HepG2 (cell line): ENCODE data around the gene HCK. TPM values are rescaled to one million over a fixed set of nuclear protein-coding genes. Genes with fewer than 3 reads are reported as not detected.

Experiments
- FOXP1 ChIP-seq, 2 experiments: fragments of 450-650 bp in 1 of 2; IDR thresholded peaks; 2 replicates each; pipeline ENCODE4 v1.6.1; 2017 to 2018; ENCODE audit warnings: antibody characterized with exemption in 1 of 2
- GTF3A ChIP-seq: sonication (generic); formaldehyde crosslinking; conservative IDR thresholded peaks from 2 replicates; pipeline ENCODE4 v1.4.0; 2020; ENCODE audit warnings: mild to moderate bottlenecking, missing genetic modification reagents
- KAT2B ChIP-seq: fragments of 150-350 bp; IDR thresholded peaks from 2 replicates; pipeline ENCODE4 v1.6.1; 2014; ENCODE audit warnings: low read depth, low read length, borderline replicate concordance
- MAZ ChIP-seq, 2 experiments: sonication (generic) in 1 of 2; formaldehyde crosslinking in 1 of 2; IDR thresholded peaks; 2 replicates each; pipeline versions ENCODE4 v1.5.0 to v1.6.1; 2012 to 2020; ENCODE audit warnings: low read depth in 2 of 2, mild to moderate bottlenecking in 2 of 2, borderline replicate concordance in 1 of 2, improper control_type of control experiment in 1 of 2, low read length in 1 of 2, missing genetic modification reagents in 1 of 2, moderate library complexity in 1 of 2
- NFE2L1 ChIP-seq: sonication (generic); formaldehyde crosslinking; IDR thresholded peaks from 2 replicates; pipeline ENCODE4 v1.4.0; 2020; ENCODE audit warnings: missing genetic modification reagents, mild to moderate bottlenecking, borderline replicate concordance
- PHF8 ChIP-seq: sonication (generic); formaldehyde crosslinking; IDR thresholded peaks from 2 replicates; pipeline ENCODE4 v1.5.0; 2020; ENCODE audit warnings: missing genetic modification reagents
- RARG ChIP-seq: sonication (generic); formaldehyde crosslinking; IDR thresholded peaks from 2 replicates; pipeline ENCODE4 v1.4.0; 2020; ENCODE audit warnings: low read depth, mild to moderate bottlenecking, missing genetic modification reagents
- RXRB ChIP-seq: IDR thresholded peaks from 2 replicates; pipeline ENCODE4 v1.6.1; 2016; ENCODE audit warnings: borderline replicate concordance, missing genetic modification reagents, missing compliant biosample characterization
- SAP130 ChIP-seq: IDR thresholded peaks from 2 replicates; pipeline ENCODE4 v1.6.1; 2016; ENCODE audit warnings: low read depth
- SOX5 ChIP-seq: IDR thresholded peaks from 2 replicates; pipeline ENCODE4 v1.6.1; 2016; ENCODE audit warnings: borderline replicate concordance
- ZFP36L2 ChIP-seq: sonication (generic); formaldehyde crosslinking; IDR thresholded peaks from 2 replicates; pipeline ENCODE4 v1.4.0; 2020; ENCODE audit warnings: missing genetic modification reagents
- ZNF207 ChIP-seq: fragments of 450-650 bp; IDR thresholded peaks from 2 replicates; pipeline ENCODE4 v1.6.1; 2016; ENCODE audit warnings: antibody characterized with exemption, borderline replicate concordance
- ZNF30 ChIP-seq: sonication (generic); formaldehyde crosslinking; IDR thresholded peaks from 2 replicates; pipeline ENCODE4 v1.5.0; 2020; ENCODE audit warnings: mild to moderate bottlenecking, missing genetic modification reagents
- ZNF317 ChIP-seq: sonication (generic); formaldehyde crosslinking; IDR thresholded peaks from 2 replicates; pipeline ENCODE4 v1.5.0; 2020; ENCODE audit warnings: mild to moderate bottlenecking, missing genetic modification reagents
- ZNF382 ChIP-seq: sonication (generic); formaldehyde crosslinking; IDR thresholded peaks from 2 replicates; pipeline ENCODE4 v1.5.0; 2020; ENCODE audit warnings: missing genetic modification reagents, mild to moderate bottlenecking, borderline replicate concordance
- ZNF670 ChIP-seq: sonication (generic); formaldehyde crosslinking; IDR thresholded peaks from 2 replicates; pipeline ENCODE4 v1.8.0; 2022; ENCODE audit warnings: mild to moderate bottlenecking, missing genetic modification reagents, borderline replicate concordance
- ZNF7 ChIP-seq: IDR thresholded peaks from 2 replicates; pipeline ENCODE4 v1.6.1; 2016; ENCODE audit warnings: missing biosample characterization, missing genetic modification reagents
- ZNF891 ChIP-seq: sonication (generic); formaldehyde crosslinking; IDR thresholded peaks from 2 replicates; pipeline ENCODE4 v1.5.0; 2020; ENCODE audit warnings: mild to moderate bottlenecking, missing genetic modification reagents
- polyA plus RNA-seq, 8 experiments: library from polyadenylated mRNA; depleted of rRNA in 3 of 8; stranded (reverse) in 7 of 8; unstranded in 1 of 8; fragments of >200 nt; fragmentation: Illumina TruSeq in 4 of 8; extraction: Trizol in 4 of 8; gene quantifications; 2 replicates each; pipeline versions ENCODE4 v1.2.1 to v1.2.3, GENCODE V29; 2011 to 2016; ENCODE audit warnings: low read depth in 4 of 8, missing spikeins in 1 of 8, mixed read lengths in 1 of 8; ENCODE audit not compliant: insufficient read depth in 1 of 8
- total RNA-seq, 5 experiments: library from RNA; depleted of rRNA; stranded (reverse); fragments of >200 nt; fragmentation: Illumina TruSeq; extraction: Trizol; gene quantifications; 2 replicates each; pipeline ENCODE4 v1.2.3, GENCODE V29; 2016; ENCODE audit warnings: low read depth in 1 of 5
- TF ChIP-seq, protein P1 (sequence below): IDR thresholded peaks from 2 replicates; pipeline ENCODE4 v1.6.1; 2018; ENCODE audit warnings: missing genetic modification reagents, mild to moderate bottlenecking, missing compliant biosample characterization
- TF ChIP-seq, protein P2 (sequence below): sonication (generic); formaldehyde crosslinking; IDR thresholded peaks from 2 replicates; pipeline ENCODE4 v1.8.0; 2022; ENCODE audit warnings: mild to moderate bottlenecking, missing genetic modification reagents, moderate library complexity
- TF ChIP-seq, protein P3 (sequence below): sonication (generic); formaldehyde crosslinking; IDR thresholded peaks from 2 replicates; pipeline ENCODE4 v1.4.0; 2020; ENCODE audit warnings: mild to moderate bottlenecking, low read depth, missing genetic modification reagents
- TF ChIP-seq, protein P4 (sequence below): sonication (generic); formaldehyde crosslinking; IDR thresholded peaks from 2 replicates; pipeline ENCODE4 v1.8.1; 2023; ENCODE audit warnings: mild to moderate bottlenecking, moderate library complexity, missing genetic modification reagents
- TF ChIP-seq, protein P5 (sequence below): IDR thresholded peaks from 2 replicates; pipeline ENCODE4 v1.6.1; 2016; ENCODE audit warnings: low read depth, borderline replicate concordance
- TF ChIP-seq, protein P6 (sequence below): sonication (generic); formaldehyde crosslinking; IDR thresholded peaks from 2 replicates; pipeline ENCODE4 v1.4.0; 2020; ENCODE audit warnings: missing genetic modification reagents

Gene HCK
- total and polyA plus RNA-seq, 2 of the 13 experiments (the other 11 are each of a cell fraction or from before 2014, with no cell fraction given): 0.04 TPM; not detected in 1

DNA sequence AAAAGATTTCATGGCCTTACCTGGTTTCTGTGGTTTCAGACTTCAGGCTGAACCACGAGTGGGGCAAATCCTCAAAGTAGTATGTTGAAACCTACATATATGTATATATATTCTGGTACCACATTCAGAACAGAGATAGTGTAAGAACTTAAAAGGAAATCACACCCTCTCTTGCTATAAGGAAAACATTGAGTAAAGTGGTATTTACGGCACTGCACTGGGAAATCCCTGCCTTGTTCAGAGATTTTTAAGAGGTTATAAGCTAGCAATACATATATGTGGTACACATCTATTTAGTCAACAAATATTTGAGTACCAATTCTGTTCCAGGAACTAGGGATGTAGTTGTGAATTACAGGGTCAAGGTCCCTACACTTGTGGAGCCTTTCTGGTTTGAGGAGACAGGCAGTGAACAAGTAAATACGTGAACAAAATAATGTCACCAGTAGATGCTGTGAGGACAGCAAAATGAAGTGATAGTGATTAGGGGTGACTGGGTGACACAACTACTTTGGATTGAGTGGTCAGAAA, 59.2 kb downstream of the HCK start (continued):
- no peak for TF ChIP-seq NFE2L1 (CRISPR knock-in tag)
- TF ChIP-seq ZNF670 (CRISPR knock-in tag): no peak
- TF ChIP-seq ZFP36L2: no peak
- no peak for TF ChIP-seq ZNF30 (CRISPR knock-in tag)
- TF ChIP-seq, protein P1, sequence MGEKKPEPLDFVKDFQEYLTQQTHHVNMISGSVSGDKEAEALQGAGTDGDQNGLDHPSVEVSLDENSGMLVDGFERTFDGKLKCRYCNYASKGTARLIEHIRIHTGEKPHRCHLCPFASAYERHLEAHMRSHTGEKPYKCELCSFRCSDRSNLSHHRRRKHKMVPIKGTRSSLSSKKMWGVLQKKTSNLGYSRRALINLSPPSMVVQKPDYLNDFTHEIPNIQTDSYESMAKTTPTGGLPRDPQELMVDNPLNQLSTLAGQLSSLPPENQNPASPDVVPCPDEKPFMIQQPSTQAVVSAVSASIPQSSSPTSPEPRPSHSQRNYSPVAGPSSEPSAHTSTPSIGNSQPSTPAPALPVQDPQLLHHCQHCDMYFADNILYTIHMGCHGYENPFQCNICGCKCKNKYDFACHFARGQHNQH (CRISPR knock-in tag): no peak
- TF ChIP-seq ZNF7 (CRISPR knock-in tag): no peak
- TF ChIP-seq ZNF891 (CRISPR knock-in tag): no peak
- TF ChIP-seq, protein P2, sequence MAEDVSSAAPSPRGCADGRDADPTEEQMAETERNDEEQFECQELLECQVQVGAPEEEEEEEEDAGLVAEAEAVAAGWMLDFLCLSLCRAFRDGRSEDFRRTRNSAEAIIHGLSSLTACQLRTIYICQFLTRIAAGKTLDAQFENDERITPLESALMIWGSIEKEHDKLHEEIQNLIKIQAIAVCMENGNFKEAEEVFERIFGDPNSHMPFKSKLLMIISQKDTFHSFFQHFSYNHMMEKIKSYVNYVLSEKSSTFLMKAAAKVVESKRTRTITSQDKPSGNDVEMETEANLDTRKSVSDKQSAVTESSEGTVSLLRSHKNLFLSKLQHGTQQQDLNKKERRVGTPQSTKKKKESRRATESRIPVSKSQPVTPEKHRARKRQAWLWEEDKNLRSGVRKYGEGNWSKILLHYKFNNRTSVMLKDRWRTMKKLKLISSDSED (CRISPR knock-in tag): no peak
- TF ChIP-seq ZNF382 (CRISPR knock-in tag): no peak
- no peak for TF ChIP-seq GTF3A
- no peak for TF ChIP-seq KAT2B
- no peak for TF ChIP-seq ZNF317 (CRISPR knock-in tag)
- TF ChIP-seq, protein P3, sequence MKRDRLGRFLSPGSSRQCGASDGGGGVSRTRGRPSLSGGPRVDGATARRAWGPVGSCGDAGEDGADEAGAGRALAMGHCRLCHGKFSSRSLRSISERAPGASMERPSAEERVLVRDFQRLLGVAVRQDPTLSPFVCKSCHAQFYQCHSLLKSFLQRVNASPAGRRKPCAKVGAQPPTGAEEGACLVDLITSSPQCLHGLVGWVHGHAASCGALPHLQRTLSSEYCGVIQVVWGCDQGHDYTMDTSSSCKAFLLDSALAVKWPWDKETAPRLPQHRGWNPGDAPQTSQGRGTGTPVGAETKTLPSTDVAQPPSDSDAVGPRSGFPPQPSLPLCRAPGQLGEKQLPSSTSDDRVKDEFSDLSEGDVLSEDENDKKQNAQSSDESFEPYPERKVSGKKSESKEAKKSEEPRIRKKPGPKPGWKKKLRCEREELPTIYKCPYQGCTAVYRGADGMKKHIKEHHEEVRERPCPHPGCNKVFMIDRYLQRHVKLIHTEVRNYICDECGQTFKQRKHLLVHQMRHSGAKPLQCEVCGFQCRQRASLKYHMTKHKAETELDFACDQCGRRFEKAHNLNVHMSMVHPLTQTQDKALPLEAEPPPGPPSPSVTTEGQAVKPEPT (CRISPR knock-in tag): no peak
- no peak for TF ChIP-seq FOXP1 (IDR thresholded peaks at IDR 0.05)
- 0 out of 2 replicates have a peak, but pooled peaks have one; percentile 33 for TF ChIP-seq FOXP1 (CRISPR knock-in tag; IDR thresholded peaks at IDR 0.05)
- TF ChIP-seq, protein P4, sequence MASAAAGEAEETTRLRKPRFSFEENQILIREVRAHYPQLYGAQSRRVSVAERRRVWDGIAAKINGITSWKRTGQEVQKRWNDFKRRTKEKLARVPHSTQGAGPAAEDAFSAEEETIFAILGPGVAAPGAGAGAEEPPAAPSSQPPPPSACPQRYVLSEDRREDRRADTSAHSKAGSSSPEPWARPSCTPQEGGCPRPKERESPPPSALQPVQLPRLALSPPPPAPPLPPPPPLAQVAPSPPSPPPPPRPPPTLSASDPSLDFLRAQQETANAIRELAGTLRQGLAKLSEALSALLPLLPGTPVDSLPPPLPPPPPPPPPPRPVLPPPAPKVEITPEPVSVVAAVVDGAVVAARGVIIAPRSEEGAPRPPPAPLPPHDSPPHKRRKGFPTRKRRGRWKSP (CRISPR knock-in tag): no peak
- TF ChIP-seq SOX5 (CRISPR knock-in tag): peak; percentile 7; the same call in 1 of the 2 replicates
- no peak for TF ChIP-seq MAZ (IDR thresholded peaks at IDR 0.05; ENCODE audit: borderline replicate concordance, low read depth, low read length)
- TF ChIP-seq MAZ (CRISPR knock-in tag; IDR thresholded peaks at IDR 0.05; ENCODE audit: low read depth): no peak
- TF ChIP-seq RARG (CRISPR knock-in tag): no peak
- TF ChIP-seq, protein P5, sequence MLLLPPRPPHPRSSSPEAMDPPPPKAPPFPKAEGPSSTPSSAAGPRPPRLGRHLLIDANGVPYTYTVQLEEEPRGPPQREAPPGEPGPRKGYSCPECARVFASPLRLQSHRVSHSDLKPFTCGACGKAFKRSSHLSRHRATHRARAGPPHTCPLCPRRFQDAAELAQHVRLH (CRISPR knock-in tag): no peak
- TF ChIP-seq, protein P6, sequence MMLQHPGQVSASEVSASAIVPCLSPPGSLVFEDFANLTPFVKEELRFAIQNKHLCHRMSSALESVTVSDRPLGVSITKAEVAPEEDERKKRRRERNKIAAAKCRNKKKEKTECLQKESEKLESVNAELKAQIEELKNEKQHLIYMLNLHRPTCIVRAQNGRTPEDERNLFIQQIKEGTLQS: no peak
- peak; percentile 19; the same call in 1 of the 2 replicates for TF ChIP-seq RXRB (CRISPR knock-in tag)
- peak; percentile 34 for TF ChIP-seq SAP130 (CRISPR knock-in tag)
- TF ChIP-seq ZNF207: no peak
- no peak for TF ChIP-seq PHF8 (CRISPR knock-in tag)
